ENCODE data around the gene PBRM1.
A peak's percentile ranks its signal among the peaks of the same experiment; 100 is the strongest.

Gene PBRM1

GRCh38 chr3:52721730-52722008 is 36.0 kb upstream of the PBRM1 start:
- Histone ChIP-seq H3K27me3 (no peaks in the 10 kb centered on the region), H3K36me3 (peaks cover 10 to 65% (median 37%) of the 10 kb centered on the region in 11 experiments), H4K20me1 (no peaks in the 10 kb centered on the region), H3K4me3 (peak overlapping the region in 6 of 10 experiments; percentile 6 to 48 (median 33); a peak in 9 of 20 replicates), H3K4me1 (peaks cover 46 to 79% (median 65%) of the 10 kb centered on the region in 10 experiments), H3K4me2 (peak overlapping the region; percentile 71 to 90 (median 83)), H3K9ac (peak overlapping the region; percentile 54 to 87 (median 80); a peak in 21 of 22 replicates), H3K27ac (peak overlapping the region; percentile 58 to 98 (median 97); a peak in 21 of 22 replicates), H3K9me3 (replicated peaks in 1 of 11) (peaks cover 29 to 64% (median 51%) of the 10 kb centered on the region in 11 experiments)
- no peak for TF ChIP-seq Cebpa-rat (IDR thresholded peaks at IDR 0.05)

- H3K4me2 ChIP-seq = peak overlapping the region; percentile 71 to 90 (median 83)
- peak overlapping the region in 7 of 10 experiments; percentile 6 to 53 (median 43); a peak in 10 of 20 replicates for H3K4me3 ChIP-seq
Observed at GRCh38 chr3:52721002-52721729, 35.5 kb upstream of the PBRM1 start.

GRCh38 chr3:52719618-52720017 is 33.9 kb upstream of the PBRM1 start:
- Histone ChIP-seq H3K4me1 (peaks cover 62 to 100% (median 85%) of the 10 kb centered on the region in 10 experiments), H3K36me3 (peaks cover 10 to 59% (median 44%) of the 10 kb centered on the region in 11 experiments), H3K4me2 (peak overlapping the region; percentile 71 to 90 (median 83)), H4K20me1 (no peaks in the 10 kb centered on the region), H3K27ac (peak overlapping the region; percentile 58 to 98 (median 97); a peak in 21 of 22 replicates), H3K4me3 (peak overlapping the region in 9 of 10 experiments; percentile 9 to 53 (median 42); a peak in 12 of 20 replicates), H3K27me3 (no peaks in the 10 kb centered on the region), H3K9me3 (replicated peaks in 1 of 11) (peaks cover 13 to 53% (median 35%) of the 10 kb centered on the region in 11 experiments; a peak in 20 of 22 replicates), H3K9ac (peak overlapping the region; percentile 54 to 87 (median 80); a peak in 20 of 22 replicates)
- TF ChIP-seq Cebpa-rat (IDR thresholded peaks at IDR 0.05) = no peak

More at GRCh38 chr3:52721002-52721729, 35.5 kb upstream of the PBRM1 start:
- H3K9ac ChIP-seq = peak overlapping the region; percentile 54 to 87 (median 80); a peak in 21 of 22 replicates
- H3K27ac ChIP-seq = peak overlapping the region; percentile 58 to 98 (median 97); a peak in 21 of 22 replicates
- H4K20me1 ChIP-seq = no peaks in the 10 kb centered on the region
- TF ChIP-seq Cebpa-rat (IDR thresholded peaks at IDR 0.05) = peak in 10 of 11 experiments; percentile 63 to 99 (median 98); a peak in 19 of 22 replicates
- peaks cover 47 to 84% (median 69%) of the 10 kb centered on the region in 10 experiments for H3K4me1 ChIP-seq
- peaks cover 10 to 65% (median 39%) of the 10 kb centered on the region in 11 experiments for H3K36me3 ChIP-seq
- H3K27me3 ChIP-seq = no peaks in the 10 kb centered on the region
- H3K9me3 ChIP-seq (replicated peaks in 1 of 11) = peaks cover 25 to 59% (median 46%) of the 10 kb centered on the region in 11 experiments

GRCh38 chr3:52715714-52716305 is 30.1 kb upstream of the PBRM1 start:
- Histone ChIP-seq H3K36me3 (peaks cover 26 to 69% (median 47%) of the 10 kb centered on the region in 11 experiments), H3K9ac (peak overlapping the region in 5 of 11 experiments; percentile 3 to 33 (median 24); a peak in 3 of 22 replicates), H3K9me3 (replicated peaks in 1 of 11) (peaks cover 13 to 33% (median 25%) of the 10 kb centered on the region in 11 experiments; a peak in 20 of 22 replicates), H3K27me3 (no peaks in the 10 kb centered on the region), H3K4me2 (peak overlapping the region; percentile 25 to 70 (median 60)), H3K27ac (peak overlapping the region in 9 of 11 experiments; percentile 48 to 98 (median 86); a peak in 18 of 22 replicates), H3K4me3 (no peak overlapping the region), H4K20me1 (no peaks in the 10 kb centered on the region), H3K4me1 (peaks cover 43 to 71% (median 58%) of the 10 kb centered on the region in 10 experiments)
- TF ChIP-seq Cebpa-rat (IDR thresholded peaks at IDR 0.05) = no peak

GRCh38 chr3:52714335-52715302 is 28.9 kb upstream of the PBRM1 start:
- Histone ChIP-seq H3K27me3 (no peaks in the 10 kb centered on the region), H4K20me1 (no peaks in the 10 kb centered on the region), H3K4me3 (no peak overlapping the region), H3K27ac (peak overlapping the region in 10 of 11 experiments; percentile 3 to 98 (median 73); a peak in 19 of 22 replicates), H3K4me2 (peak overlapping the region; percentile 13 to 70 (median 60); a peak in 17 of 22 replicates), H3K4me1 (peaks cover 42 to 71% (median 59%) of the 10 kb centered on the region in 10 experiments), H3K36me3 (peaks cover 26 to 79% (median 58%) of the 10 kb centered on the region in 11 experiments), H3K9me3 (replicated peaks in 1 of 11) (peaks cover 10 to 33% (median 23%) of the 10 kb centered on the region in 11 experiments; a peak in 20 of 22 replicates), H3K9ac (peak overlapping the region in 5 of 11 experiments; percentile 9 to 31 (median 26); a peak in 7 of 22 replicates)
- no peak for TF ChIP-seq Cebpa-rat (IDR thresholded peaks at IDR 0.05)

- no peak for TF ChIP-seq Cebpa-rat (IDR thresholded peaks at IDR 0.05)
- no peaks in the 10 kb centered on the region for H3K27me3 ChIP-seq
Observed at GRCh38 chr3:52712291-52713212, 26.8 kb upstream of the PBRM1 start.

GRCh38 chr3:52710512-52710911 is 24.8 kb upstream of the PBRM1 start:
- H3K9me3 ChIP-seq (replicated peaks in 1 of 11) = peaks cover 0 to 8% (median 5%) of the 10 kb centered on the region in 11 experiments; a peak in 4 of 22 replicates
- TF ChIP-seq Cebpa-rat (IDR thresholded peaks at IDR 0.05) = no peak
- peaks cover 40 to 58% (median 51%) of the 10 kb centered on the region in 10 experiments for H3K4me1 ChIP-seq
- peaks cover 34 to 65% (median 52%) of the 10 kb centered on the region in 11 experiments for H3K36me3 ChIP-seq
- H3K27me3 ChIP-seq = no peaks in the 10 kb centered on the region
- H3K4me3 ChIP-seq = no peak overlapping the region
- H3K4me2 ChIP-seq = peak overlapping the region in 9 of 11 experiments; percentile 18 to 99 (median 45); a peak in 15 of 22 replicates
- H3K27ac ChIP-seq = peak overlapping the region in 6 of 11 experiments; percentile 10 to 60 (median 40); a peak in 9 of 22 replicates
- H4K20me1 ChIP-seq = peaks cover 0 to 7% (median 0%) of the 10 kb centered on the region in 11 experiments; a peak in 3 of 22 replicates
- peak overlapping the region in 3 of 11 experiments; percentile 15 to 45 (median 24); a peak in 3 of 22 replicates for H3K9ac ChIP-seq

More at GRCh38 chr3:52712291-52713212, 26.8 kb upstream of the PBRM1 start:
- Histone ChIP-seq H3K9me3 (replicated peaks in 1 of 11) (peaks cover 0 to 16% (median 6%) of the 10 kb centered on the region in 11 experiments; a peak in 7 of 22 replicates), H3K4me1 (peaks cover 40 to 71% (median 60%) of the 10 kb centered on the region in 10 experiments), H3K36me3 (peaks cover 34 to 81% (median 65%) of the 10 kb centered on the region in 11 experiments), H3K9ac (no peak overlapping the region), H3K27ac (peak overlapping the region in 2 of 11 experiments; percentile 22 to 50; a peak in 3 of 22 replicates), H3K4me3 (no peak overlapping the region), H3K4me2 (no peak overlapping the region), H4K20me1 (peaks cover 0 to 7% (median 0%) of the 10 kb centered on the region in 11 experiments; a peak in 2 of 22 replicates)

All from BLaER1 treated with 17β-estradiol and CSF1 and Interleukin-3, amounts not matched to agents 10 nM and 100 nM (cell line).